H9 (cell line): Measurements from ENCODE around the gene TEKT5. TPM values are rescaled to one million over a fixed set of nuclear protein-coding genes. Genes with fewer than 3 reads are reported as not detected.

Source experiments
- DNase-seq: peaks from one replicate; pipeline ENCODE4 v3.0.0-alpha.2; 2017
- H2AFZ ChIP-seq: one replicate; pipeline ENCODE4 v1.6.1; 2013; ENCODE audit warnings: mild to moderate bottlenecking, low read length, control low read depth, moderate library complexity
- H2AK5ac ChIP-seq: 2 replicates; pipeline ENCODE4 v1.6.1; 2013; ENCODE audit warnings: low read length, control low read depth, mixed read lengths; ENCODE audit not compliant: insufficient read length
- H2BK120ac ChIP-seq: one replicate; pipeline ENCODE4 v1.6.1; 2013; ENCODE audit warnings: low read depth, mild to moderate bottlenecking, low read length, control low read depth, inconsistent platforms; ENCODE audit not compliant: poor library complexity, severe bottlenecking
- H2BK12ac ChIP-seq: 2 replicates; pipeline ENCODE4 v1.6.1; 2013; ENCODE audit warnings: low read length, control low read depth, mixed read lengths, low read depth; ENCODE audit not compliant: insufficient read length
- H2BK15ac ChIP-seq: 2 replicates; pipeline ENCODE4 v1.6.1; 2013; ENCODE audit warnings: low read depth, low read length, control low read depth
- H2BK20ac ChIP-seq: one replicate; pipeline ENCODE4 v1.6.1; 2013; ENCODE audit warnings: low read depth, mild to moderate bottlenecking, low read length, control low read depth, inconsistent platforms; ENCODE audit not compliant: poor library complexity, severe bottlenecking
- H2BK5ac ChIP-seq: 2 replicates; pipeline ENCODE4 v1.6.1; 2013; ENCODE audit warnings: low read length, control low read depth, mixed read lengths; ENCODE audit not compliant: insufficient read length
- H3K14ac ChIP-seq: 2 replicates; pipeline ENCODE4 v1.6.1; 2013; ENCODE audit warnings: low read length, control low read depth; ENCODE audit not compliant: insufficient read depth
- H3K18ac ChIP-seq: 2 replicates; pipeline ENCODE4 v1.6.1; 2013; ENCODE audit warnings: low read depth, mild to moderate bottlenecking, mixed read lengths, low read length, control low read depth; ENCODE audit not compliant: insufficient read length
- H3K23ac ChIP-seq: 2 replicates; pipeline ENCODE4 v1.6.1; 2013; ENCODE audit warnings: low read length, control low read depth, mixed read lengths, low read depth; ENCODE audit not compliant: insufficient read length
- H3K23me2 ChIP-seq: 2 replicates; pipeline ENCODE4 v1.6.1; 2013; ENCODE audit warnings: low read depth, mild to moderate bottlenecking, mixed read lengths, low read length, control low read depth; ENCODE audit not compliant: insufficient read length, poor library complexity, severe bottlenecking
- H3K27ac ChIP-seq: 2 replicates; pipeline ENCODE4 v1.5.1; 2013; ENCODE audit warnings: low read length, control low read depth, mixed read lengths, low read depth; ENCODE audit not compliant: insufficient read length
- H3K27me3 ChIP-seq: 2 replicates; pipeline ENCODE4 v1.6.1; 2013; ENCODE audit warnings: low read length, control low read depth, inconsistent platforms; ENCODE audit not compliant: insufficient read depth
- H3K4ac ChIP-seq: 2 replicates; pipeline ENCODE4 v1.6.1; 2013; ENCODE audit warnings: low read depth, mild to moderate bottlenecking, control low read depth, inconsistent platforms, low read length, moderate library complexity
- H3K4me1 ChIP-seq: 2 replicates; pipeline ENCODE4 v1.6.1; 2013; ENCODE audit warnings: low read length, control low read depth, inconsistent platforms; ENCODE audit not compliant: insufficient read depth
- H3K4me2 ChIP-seq: 2 replicates; pipeline ENCODE4 v1.6.1; 2013; ENCODE audit warnings: low read length, control low read depth, mixed read lengths; ENCODE audit not compliant: insufficient read length, insufficient read depth
- H3K56ac ChIP-seq: 2 replicates; pipeline ENCODE4 v1.6.1; 2013; ENCODE audit warnings: low read depth, mild to moderate bottlenecking, mixed read lengths, low read length, control low read depth; ENCODE audit not compliant: insufficient read length
- H3K79me1 ChIP-seq: 2 replicates; pipeline ENCODE4 v1.6.1; 2013; ENCODE audit warnings: low read depth, mild to moderate bottlenecking, moderate library complexity, low read length, control low read depth, inconsistent platforms; ENCODE audit not compliant: insufficient read depth, poor library complexity, severe bottlenecking
- H3K79me2 ChIP-seq: 2 replicates; pipeline ENCODE4 v1.6.1; 2013; ENCODE audit warnings: low read length, control low read depth, inconsistent platforms; ENCODE audit not compliant: insufficient read depth
- H3K9ac ChIP-seq: 2 replicates; pipeline ENCODE4 v1.6.1; 2013; ENCODE audit warnings: low read length, control low read depth, mixed read lengths; ENCODE audit not compliant: insufficient read length; ENCODE audit errors: extremely low read depth
- H3K9me3 ChIP-seq: one replicate; pipeline ENCODE4 v1.6.1; 2013; ENCODE audit warnings: low read depth, low read length, inconsistent platforms; ENCODE audit not compliant: control insufficient read depth
- H3T11ph ChIP-seq: one replicate; pipeline ENCODE4 v1.6.1; 2013; ENCODE audit warnings: mild to moderate bottlenecking, low read length, control low read depth, inconsistent platforms
- H4K20me1 ChIP-seq: one replicate; pipeline ENCODE4 v1.6.1; 2013; ENCODE audit not compliant: control insufficient read depth, insufficient read length, insufficient read depth
- H4K5ac ChIP-seq: 2 replicates; pipeline ENCODE4 v1.6.1; 2013; ENCODE audit warnings: low read depth, mild to moderate bottlenecking, mixed read lengths, low read length, control low read depth; ENCODE audit not compliant: insufficient read length
- H4K8ac ChIP-seq: replicated peaks from 2 replicates; pipeline ENCODE4 v1.6.1; 2013; ENCODE audit warnings: low read length, control low read depth, mixed read lengths, low read depth; ENCODE audit not compliant: insufficient read length
- H4K91ac ChIP-seq: 2 replicates; pipeline ENCODE4 v1.6.1; 2013; ENCODE audit warnings: low read depth, mild to moderate bottlenecking, moderate library complexity, mixed read lengths, low read length, control low read depth; ENCODE audit not compliant: insufficient read length
- H3K27ac Mint-ChIP-seq, 3 experiments: 2 replicates in 2 of 3; 3 replicates in 1 of 3; pipeline ENCODE4 v1.8.0; 2020 to 2021; ENCODE audit warnings: mixed read lengths in 3 of 3, mild to moderate bottlenecking in 1 of 3, moderate library complexity in 1 of 3
- H3K27me3 Mint-ChIP-seq: 2 replicates; pipeline ENCODE4 v1.8.0; 2021; ENCODE audit warnings: low read depth, mild to moderate bottlenecking, moderate library complexity, mixed read lengths
- H3K36me3 Mint-ChIP-seq, 3 experiments: 2 replicates in 2 of 3; 3 replicates in 1 of 3; pipeline ENCODE4 v1.8.0; 2020 to 2021; ENCODE audit warnings: low read depth in 3 of 3, mixed read lengths in 3 of 3; ENCODE audit not compliant: insufficient read depth in 1 of 3
- H3K4me1 Mint-ChIP-seq, 2 experiments: 2 replicates each; pipeline ENCODE4 v1.8.0; 2020; ENCODE audit warnings: mixed read lengths in 2 of 2
- H3K4me3 Mint-ChIP-seq, 2 experiments: 2 replicates in 1 of 2; 3 replicates in 1 of 2; pipeline ENCODE4 v1.8.0; 2020 to 2021; ENCODE audit warnings: mild to moderate bottlenecking in 2 of 2, mixed read lengths in 2 of 2, moderate library complexity in 1 of 2
- H3K9me3 Mint-ChIP-seq, 2 experiments: 2 replicates in 1 of 2; 3 replicates in 1 of 2; pipeline ENCODE4 v1.8.0; 2020; ENCODE audit warnings: mild to moderate bottlenecking in 2 of 2, mixed read lengths in 2 of 2, moderate library complexity in 1 of 2
- WGBS: extraction: QIAGEN DNeasy Blood & Tissue Kit; methylation state at CpG from one replicate; pipeline ENCODE4 v1.1.7; 2013; ENCODE audit warnings: missing lambda C conversion rate, low lambda C conversion rate, mixed read lengths; ENCODE audit not compliant: insufficient read length; ENCODE audit errors: extremely low coverage; 5-methylcytosine and 5-hydroxymethylcytosine counted together
- total RNA-seq: library from RNA; stranded (reverse); gene quantifications from 2 replicates; pipeline ENCODE4 v1.2.1, GENCODE V29; 2021
- TF ChIP-seq, protein P1 (sequence below): fragments of 200-600 bp; sonication (generic); conservative IDR thresholded peaks from 3 replicates; pipeline ENCODE4 v1.8.0; 2021; ENCODE audit warnings: antibody characterized with exemption, mild to moderate bottlenecking

TEKT5 gene
- total RNA-seq, 1 experiment from 2014 or later, result 0.31 TPM

DNA sequence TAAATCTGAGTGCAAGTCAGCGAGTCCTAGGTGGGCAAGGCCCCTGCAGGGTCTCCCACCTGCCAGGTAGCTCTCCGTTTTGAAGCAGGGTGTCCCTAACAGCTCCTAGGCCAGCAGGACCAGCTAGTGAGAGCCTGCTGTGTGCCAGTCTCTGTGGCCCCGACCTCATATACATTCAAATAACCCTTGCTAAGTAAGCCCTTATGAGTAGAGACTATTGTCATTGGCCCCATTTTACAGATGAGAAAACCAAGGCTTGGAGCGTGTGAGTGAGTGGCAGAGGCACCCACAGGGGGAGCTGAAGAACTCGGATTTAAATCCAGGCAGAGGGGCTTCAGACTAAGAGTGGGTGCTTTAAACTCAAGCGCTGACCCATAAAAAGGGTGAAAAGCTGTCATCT lies 74.6 kb downstream of the TEKT5 start:
- DNase-seq, result no peak
- Histone ChIP-seq H3K4me2 (no peak overlapping the region), H2BK15ac (no peak overlapping the region), H3K27ac (no peak overlapping the region), H2AFZ (no peak overlapping the region), H3K56ac (no peak overlapping the region), H3K9ac (no peak overlapping the region), H3K23ac (no peak overlapping the region), H3K27me3 (no peaks in the 10 kb centered on the region), H3K79me1 (no peaks in the 10 kb centered on the region), H2BK20ac (no peak overlapping the region), H3K4ac (no peak overlapping the region), H3K18ac (no peak overlapping the region), H3K14ac (no peak overlapping the region), H4K5ac (no peak overlapping the region), H3K79me2 (no peaks in the 10 kb centered on the region), H3K4me1 (peaks cover 10% of the 10 kb centered on the region; the same call in 1 of the 2 replicates), H4K8ac (no peak overlapping the region), H2AK5ac (no peak overlapping the region), H2BK12ac (peak overlapping the region; percentile 40), H3T11ph (no peak overlapping the region), H2BK5ac (no peak overlapping the region), H4K91ac (no peak overlapping the region), H3K23me2 (peaks cover 4% of the 10 kb centered on the region), H4K20me1 (no peaks in the 10 kb centered on the region), H3K9me3 (no peaks in the 10 kb centered on the region), H2BK120ac (no peak overlapping the region)
- no peaks in the 10 kb centered on the region for H3K36me3 Mint-ChIP-seq
- TF ChIP-seq, protein P1, sequence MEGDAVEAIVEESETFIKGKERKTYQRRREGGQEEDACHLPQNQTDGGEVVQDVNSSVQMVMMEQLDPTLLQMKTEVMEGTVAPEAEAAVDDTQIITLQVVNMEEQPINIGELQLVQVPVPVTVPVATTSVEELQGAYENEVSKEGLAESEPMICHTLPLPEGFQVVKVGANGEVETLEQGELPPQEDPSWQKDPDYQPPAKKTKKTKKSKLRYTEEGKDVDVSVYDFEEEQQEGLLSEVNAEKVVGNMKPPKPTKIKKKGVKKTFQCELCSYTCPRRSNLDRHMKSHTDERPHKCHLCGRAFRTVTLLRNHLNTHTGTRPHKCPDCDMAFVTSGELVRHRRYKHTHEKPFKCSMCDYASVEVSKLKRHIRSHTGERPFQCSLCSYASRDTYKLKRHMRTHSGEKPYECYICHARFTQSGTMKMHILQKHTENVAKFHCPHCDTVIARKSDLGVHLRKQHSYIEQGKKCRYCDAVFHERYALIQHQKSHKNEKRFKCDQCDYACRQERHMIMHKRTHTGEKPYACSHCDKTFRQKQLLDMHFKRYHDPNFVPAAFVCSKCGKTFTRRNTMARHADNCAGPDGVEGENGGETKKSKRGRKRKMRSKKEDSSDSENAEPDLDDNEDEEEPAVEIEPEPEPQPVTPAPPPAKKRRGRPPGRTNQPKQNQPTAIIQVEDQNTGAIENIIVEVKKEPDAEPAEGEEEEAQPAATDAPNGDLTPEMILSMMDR, result no peak
- no peak overlapping the region for H3K27ac Mint-ChIP-seq
- H3K9me3 Mint-ChIP-seq, result no peaks in the 10 kb centered on the region
- no peak overlapping the region; a peak in 1 of 5 replicates for H3K4me3 Mint-ChIP-seq
- peaks cover 33 to 47% of the 10 kb centered on the region in 2 experiments for H3K4me1 Mint-ChIP-seq
- no peaks in the 10 kb centered on the region; the same call in 1 of the 2 replicates for H3K27me3 Mint-ChIP-seq
- WGBS, result no CpG with 5 or more reads among the region's 6 CpGs
